ENCODE measurements around the gene GPR35. TPM values are rescaled to one million over a fixed set of nuclear protein-coding genes. Genes with fewer than 3 reads are reported as not detected.

The GPR35 gene
- polyA plus RNA-seq, 1 of the 3 experiments (the other 2 are of a cell fraction), result 1.2 TPM

GRCh38 chr2:240628808-240629618 is 3.7 kb downstream of the GPR35 start:
- H3K9me2 ChIP-seq, result no peaks in the 10 kb centered on the region
- H3K4me3 ChIP-seq (ENCODE audit: low read depth in 2 of 2, low read length in 1 of 2), result no peak overlapping the region
- ChIA-PET CTCF (interaction anchor here (1.1 to 2.0 kb wide), 2 partner anchors 12 to 212 kb away, joined by 4 to 7 read pairs; no protein-coding TSS in a partner anchor), POLR2A (no interaction called here)
- no peaks in the 10 kb centered on the region for H3K79me2 ChIP-seq (ENCODE audit: insufficient read depth)
- H3K27me3 ChIP-seq (ENCODE audit: insufficient read depth), result no peaks in the 10 kb centered on the region
- H4K20me1 ChIP-seq (ENCODE audit: insufficient read depth), result no peaks in the 10 kb centered on the region
- H3K36me3 ChIP-seq (replicated peaks in 1 of 2; ENCODE audit: control insufficient read depth in 1 of 2, insufficient read depth in 2 of 2, low read length in 1 of 2), result no peaks in the 10 kb centered on the region
- peaks cover 0 to 4% of the 10 kb centered on the region in 2 experiments; a peak in 1 of 4 replicates for H3K4me1 ChIP-seq (ENCODE audit: control insufficient read depth in 1 of 2, insufficient read depth in 2 of 2, low read depth in 1 of 2, low read length in 1 of 2)
- H2AFZ ChIP-seq (ENCODE audit: low read depth), result no peak overlapping the region
- WGBS (ENCODE audit: low lambda C conversion rate), result 20% methylated on average over 1 of the region's 20 CpGs
- H3K4me2 ChIP-seq, result no peak overlapping the region
- no peaks in the 10 kb centered on the region for H3F3A ChIP-seq (replicated peaks; ENCODE audit: insufficient read depth)
- TF ChIP-seq POLR2AphosphoS5 (IDR thresholded peaks at IDR 0.05; ENCODE audit: low read depth, low read length) (no peak), FOXM1 (IDR thresholded peaks at IDR 0.05; ENCODE audit: low read depth) (no peak), RAD21 (IDR thresholded peaks at IDR 0.05; ENCODE audit: low read length) (no peak), PBX3 (IDR thresholded peaks at IDR 0.05) (no peak), NRF1 (IDR thresholded peaks at IDR 0.05; ENCODE audit: low read depth, low read length) (no peak), TEAD4 (IDR thresholded peaks at IDR 0.05; ENCODE audit: borderline replicate concordance, insufficient read depth) (no peak), TAF1 (IDR thresholded peaks at IDR 0.05; ENCODE audit: borderline replicate concordance, low read depth, low read length) (no peak), REST (IDR thresholded peaks at IDR 0.05; ENCODE audit: low read depth, low read length) (no peak), GABPA (IDR thresholded peaks at IDR 0.05; ENCODE audit: low read depth) (no peak), NFIC (IDR thresholded peaks at IDR 0.05; ENCODE audit: borderline replicate concordance) (no peak), EZH2phosphoT487 (IDR thresholded peaks at IDR 0.05; ENCODE audit: borderline replicate concordance, low read depth) (no peak)
- no peak overlapping the region for H3K27ac ChIP-seq (ENCODE audit: low read depth in 2 of 2, low read length in 1 of 2)
- DNase-seq, result no peak
- H3K9me3 ChIP-seq, result no peaks in the 10 kb centered on the region
- no peak overlapping the region for H3K9ac ChIP-seq

- ChIA-PET POLR2A (no interaction called here), CTCF (interaction anchor here (1.1 to 2.0 kb wide), 2 partner anchors 11 to 211 kb away, joined by 4 to 7 read pairs; no protein-coding TSS in a partner anchor)
- H3K36me3 ChIP-seq (replicated peaks in 1 of 2; ENCODE audit: control insufficient read depth in 1 of 2, insufficient read depth in 2 of 2, low read length in 1 of 2), result no peaks in the 10 kb centered on the region
- H2AFZ ChIP-seq (ENCODE audit: low read depth), result no peak overlapping the region
- H3K27ac ChIP-seq (ENCODE audit: low read depth in 2 of 2, low read length in 1 of 2), result no peak overlapping the region
- H3K4me2 ChIP-seq, result no peak overlapping the region
- 26% methylated on average over 4 of the region's 5 CpGs for WGBS (ENCODE audit: low lambda C conversion rate)
- H3K9ac ChIP-seq, result no peak overlapping the region
- no peaks in the 10 kb centered on the region for H3K79me2 ChIP-seq (ENCODE audit: insufficient read depth)
- H3K4me1 ChIP-seq (ENCODE audit: control insufficient read depth in 1 of 2, insufficient read depth in 2 of 2, low read depth in 1 of 2, low read length in 1 of 2), result no peaks in the 10 kb centered on the region; a peak in 1 of 4 replicates
- no peak for TF ChIP-seq TEAD4 (IDR thresholded peaks at IDR 0.05; ENCODE audit: borderline replicate concordance, insufficient read depth)
- no peak for TF ChIP-seq SMC3 (IDR thresholded peaks at IDR 0.05; ENCODE audit: low read depth, low read length)
- H3K9me3 ChIP-seq, result no peaks in the 10 kb centered on the region
- no peaks in the 10 kb centered on the region for H3F3A ChIP-seq (replicated peaks; ENCODE audit: insufficient read depth)
- no peaks in the 10 kb centered on the region for H3K9me2 ChIP-seq
- H3K4me3 ChIP-seq (ENCODE audit: low read depth in 2 of 2, low read length in 1 of 2), result no peak overlapping the region
- no peaks in the 10 kb centered on the region for H3K27me3 ChIP-seq (ENCODE audit: insufficient read depth)
- no peaks in the 10 kb centered on the region for H4K20me1 ChIP-seq (ENCODE audit: insufficient read depth)
- no peak for DNase-seq
Measured at GRCh38 chr2:240629619-240629967, 4.3 kb downstream of the GPR35 start.

All from SK-N-SH (cell line).